Measurements from ENCODE around the gene UPB1.

DNA sequence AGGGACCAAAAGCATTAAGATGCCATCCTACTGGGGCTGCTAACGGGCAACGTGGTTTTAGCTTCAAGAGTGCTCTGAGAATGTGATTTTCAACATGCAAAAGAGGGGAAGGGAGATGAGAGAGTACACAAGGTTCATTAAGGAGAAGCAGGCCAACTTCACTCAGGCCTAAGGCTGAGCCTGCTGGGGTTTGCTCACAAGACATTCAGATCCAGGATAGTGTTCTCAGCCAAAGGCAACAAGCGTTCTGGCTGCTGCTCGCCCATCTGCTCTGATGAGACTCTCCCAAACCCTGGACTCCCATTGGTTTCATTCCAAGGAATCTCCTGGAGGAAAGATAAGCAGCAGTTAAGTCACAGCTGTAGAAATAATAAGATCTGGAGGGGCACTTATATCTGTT, 23.6 kb upstream of the UPB1 start:
- TF ChIP-seq NFIC (IDR thresholded peaks at IDR 0.05), result no peak
- no peak for TF ChIP-seq TCF12 (IDR thresholded peaks at IDR 0.05; ENCODE audit: low read depth)
- TF ChIP-seq YY1 (IDR thresholded peaks at IDR 0.05; ENCODE audit: low read depth), result no peak
- TF ChIP-seq USF1 (IDR thresholded peaks at IDR 0.05), result no peak
- TF ChIP-seq FOXM1 (IDR thresholded peaks at IDR 0.05; ENCODE audit: borderline replicate concordance, low read depth), result no peak
- no peak for TF ChIP-seq CREB1 (IDR thresholded peaks at IDR 0.05; ENCODE audit: low read depth)
- TF ChIP-seq EP300 (IDR thresholded peaks at IDR 0.05; ENCODE audit: borderline replicate concordance), result no peak

Measured in Ishikawa (cell line).